Posterior cingulate gyrus (tissue), 11 donors: ENCODE data around the gene SRCIN1.

Source experiments
- DNase-seq, 10 donors: peaks; one replicate each; pipeline versions ENCODE4 v3.0.0 to v3.0.0-alpha.2; 2020 to 2021; ENCODE audit warnings: mixed read lengths in 3 of 10
- intact Hi-C: fragments of 100-400 bp; cut with DNase I; formaldehyde crosslinking; loops from one replicate; pipeline ENCODE4 v1.15.1; 2023

The SRCIN1 gene

DNA sequence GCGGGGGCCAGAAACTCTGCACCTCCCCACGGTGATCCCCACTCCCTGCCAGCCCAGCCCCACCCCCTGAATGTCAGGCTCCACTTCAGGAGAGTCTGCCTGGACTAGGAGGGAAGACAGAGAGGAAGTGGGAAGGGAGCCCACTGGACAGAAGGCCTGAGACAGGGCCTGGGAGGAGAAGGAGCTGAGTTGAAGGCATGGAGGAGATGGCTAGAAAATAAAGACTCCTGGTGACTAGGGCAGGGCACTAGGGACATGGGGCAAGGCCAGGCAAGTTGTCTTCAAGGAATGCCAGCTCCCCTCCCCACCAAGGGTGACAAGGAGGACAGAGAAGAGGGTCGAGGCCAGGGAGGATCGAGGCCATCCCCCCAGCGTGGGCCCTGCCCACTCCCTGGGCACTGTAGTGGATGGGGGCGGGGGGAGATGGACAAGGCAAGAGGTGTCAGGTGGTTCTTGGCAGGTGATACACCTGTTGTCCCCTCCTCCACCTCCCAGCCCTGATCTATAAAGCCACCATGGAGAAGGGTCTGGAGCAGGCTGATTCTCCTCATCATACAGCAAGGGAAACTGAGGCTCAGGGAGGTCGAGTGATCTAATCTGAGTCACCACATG is 19.7 kb downstream of the SRCIN1 start:
- no peak for DNase-seq
- intact Hi-C loops, result loop anchor here (10.0 kb wide), 1 partner anchor 91 kb away; no protein-coding TSS in a partner anchor

GRCh38 chr17:38585056-38585917 is 20.5 kb downstream of the SRCIN1 start:
- intact Hi-C loops, result loop anchor here (10.0 kb wide), 1 partner anchor 90 kb away; no protein-coding TSS in a partner anchor

DNA sequence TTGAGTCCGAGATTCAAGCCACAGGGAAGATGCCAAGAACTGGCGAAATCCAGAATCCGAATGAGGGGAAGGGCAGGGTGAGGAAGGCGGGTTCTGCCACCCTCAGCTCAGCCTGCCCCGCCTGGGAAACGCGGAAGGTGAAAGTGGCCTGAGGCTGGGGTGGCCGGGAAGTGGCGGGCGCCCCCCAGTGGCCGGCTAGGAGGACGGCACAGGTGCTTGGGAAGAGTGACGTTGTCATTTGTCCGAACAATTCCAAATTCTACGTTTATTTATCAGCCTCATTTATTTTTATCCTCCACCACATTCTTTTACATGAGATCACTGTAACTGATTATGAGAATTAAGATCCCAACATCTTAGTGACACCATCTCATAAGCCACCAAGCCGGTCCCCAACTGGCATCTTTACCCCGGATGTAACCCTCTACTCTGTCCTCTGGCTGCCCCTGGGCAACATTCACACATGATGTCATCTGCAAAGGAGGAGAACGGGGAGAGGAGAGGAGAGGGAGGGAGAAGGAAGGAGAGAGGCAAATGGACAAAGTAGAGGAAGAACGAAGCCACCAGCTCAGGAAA is 21.3 kb downstream of the SRCIN1 start:
- DNase-seq, result peak in 9 of 10 donors; percentile 61 to 96 (median 71)
- intact Hi-C loops, result loop anchor here (10.0 kb wide), 1 partner anchor 90 kb away; no protein-coding TSS in a partner anchor

More at GRCh38 chr17:38585056-38585917, 20.5 kb downstream of the SRCIN1 start:
- no peak for DNase-seq

DNA sequence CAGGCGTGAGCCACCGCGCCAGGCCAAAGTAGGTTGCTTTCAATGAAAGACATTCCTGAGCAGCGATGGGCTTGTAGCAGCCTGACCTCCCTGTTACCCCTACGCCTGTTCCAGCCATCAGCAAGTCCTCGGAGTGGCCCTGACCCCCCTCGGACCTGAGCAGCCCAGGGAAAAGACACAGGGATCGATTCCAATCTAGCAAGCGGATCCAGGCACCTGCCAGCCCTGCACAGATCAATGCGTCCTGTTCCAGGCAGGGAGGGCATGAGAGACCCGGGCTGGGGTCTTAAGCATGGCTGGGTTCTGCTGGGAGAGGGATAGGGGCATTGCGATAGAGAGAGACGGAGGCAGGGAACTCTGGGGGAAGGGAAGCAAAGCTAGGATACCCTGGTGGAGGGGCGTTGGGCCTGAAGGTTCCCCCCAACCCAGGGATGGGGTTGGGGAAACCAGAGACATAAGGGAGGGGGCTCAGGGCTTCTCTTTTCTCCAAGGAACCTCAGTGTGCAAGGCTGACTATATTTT is 21.9 kb downstream of the SRCIN1 start:
- intact Hi-C loops, result loop anchor here (10.0 kb wide), 1 partner anchor 89 kb away; no protein-coding TSS in a partner anchor
- no peak for DNase-seq

GRCh38 chr17:38583176-38583575 is 22.6 kb downstream of the SRCIN1 start:
- intact Hi-C loops, result loop anchor here (10.0 kb wide), 1 partner anchor 88 kb away; no protein-coding TSS in a partner anchor
- DNase-seq, result no peak

- DNase-seq, result no peak
- intact Hi-C loops, result loop anchor here (10.0 kb wide), 1 partner anchor 87 kb away; no protein-coding TSS in a partner anchor
Observed at GRCh38 chr17:38582069-38582468, 23.7 kb downstream of the SRCIN1 start.

- intact Hi-C loops, result loop anchor here (2.0 to 10.0 kb wide), 2 partner anchors 21 to 85 kb away; no protein-coding TSS in a partner anchor
- peak in 7 of 10 donors; percentile 52 to 95 (median 68) for DNase-seq
Observed at GRCh38 chr17:38579934-38580333, 25.8 kb downstream of the SRCIN1 start.

GRCh38 chr17:38579083-38579480 is 26.7 kb downstream of the SRCIN1 start:
- intact Hi-C loops, result no loop called here
- DNase-seq, result peak in 1 of 10 donors; percentile 87

DNA sequence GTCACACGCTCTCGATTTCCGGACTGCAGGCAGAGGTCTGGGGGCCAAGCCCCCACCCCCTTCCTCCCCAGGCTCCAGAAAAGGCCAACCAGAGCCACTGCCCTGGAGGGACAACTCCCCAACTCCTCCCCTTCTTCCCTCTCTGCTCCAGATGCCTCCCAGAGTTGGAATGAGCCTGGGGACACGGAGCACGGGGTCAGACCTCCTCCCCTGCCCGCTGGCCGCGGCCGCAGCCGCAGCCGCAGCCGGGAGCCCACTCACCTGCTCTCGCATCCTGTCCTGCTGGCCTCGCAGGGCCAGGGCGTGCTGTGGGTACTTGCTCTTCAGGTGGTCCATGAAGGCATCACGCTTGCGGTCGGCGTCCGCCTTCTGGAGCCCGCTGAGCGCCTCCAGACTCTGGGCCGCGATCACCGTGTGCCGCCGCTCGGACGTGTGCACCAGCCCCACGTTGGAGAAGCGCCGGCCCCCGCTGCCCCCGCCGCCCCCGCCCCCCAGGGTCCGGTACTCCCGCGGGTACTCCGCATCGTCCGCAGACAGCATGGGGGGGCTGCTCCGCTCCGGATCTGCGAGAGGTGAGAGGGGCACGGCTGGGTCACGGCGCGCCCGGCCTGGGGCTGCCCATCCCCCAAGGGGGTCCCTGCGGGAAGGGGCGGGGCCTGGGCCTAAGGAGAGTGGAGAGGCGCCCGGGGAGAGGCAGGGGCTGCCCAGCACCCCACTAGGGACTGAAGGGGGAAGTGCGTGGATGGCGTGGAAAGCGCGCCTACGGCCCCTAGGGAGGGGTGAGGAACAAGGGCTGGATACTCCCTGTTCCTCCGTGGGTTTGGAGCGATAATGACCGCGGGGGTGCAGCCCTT is 27.3 kb downstream of the SRCIN1 start:
- intact Hi-C loops, result no loop called here
- peak in 1 of 10 donors; percentile 61 for DNase-seq

- peak in 1 of 10 donors; percentile 51 for DNase-seq
- intact Hi-C loops, result no loop called here
Observed at GRCh38 chr17:38577645-38578173, 28.0 kb downstream of the SRCIN1 start.

DNA sequence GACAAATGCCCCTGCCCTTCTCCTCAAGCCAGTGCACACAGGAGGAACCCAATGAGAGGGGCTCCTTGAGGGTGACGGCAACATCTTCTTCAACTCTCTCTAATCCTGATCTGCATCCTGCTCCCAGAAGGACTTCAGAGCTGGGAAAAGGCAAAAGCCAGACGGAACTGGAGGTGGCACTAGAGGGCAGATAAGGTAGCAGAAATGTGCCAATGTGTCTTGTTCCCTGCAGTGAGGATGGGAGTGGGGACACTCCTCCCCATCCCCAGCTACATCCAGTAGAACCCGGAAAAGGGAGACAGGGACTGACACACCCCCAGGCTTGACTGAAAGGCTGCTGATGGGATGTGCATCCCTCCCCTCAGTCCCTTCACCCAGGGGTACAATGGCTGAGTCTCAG is 28.5 kb downstream of the SRCIN1 start:
- intact Hi-C loops, result no loop called here
- DNase-seq, result peak in 2 of 10 donors; percentile 8 to 75

- intact Hi-C loops, result no loop called here
- DNase-seq, result peak in 1 of 10 donors; percentile 72
Observed at GRCh38 chr17:38575781-38576180, 30.0 kb downstream of the SRCIN1 start.

- intact Hi-C loops, result no loop called here
- peak in 2 of 10 donors; percentile 68 to 77 for DNase-seq
Observed at GRCh38 chr17:38574712-38575111, 31.0 kb downstream of the SRCIN1 start.

GRCh38 chr17:38572669-38573365 is 32.9 kb downstream of the SRCIN1 start:
- intact Hi-C loops, result no loop called here
- peak in 9 of 10 donors; percentile 60 to 95 (median 73) for DNase-seq

DNA sequence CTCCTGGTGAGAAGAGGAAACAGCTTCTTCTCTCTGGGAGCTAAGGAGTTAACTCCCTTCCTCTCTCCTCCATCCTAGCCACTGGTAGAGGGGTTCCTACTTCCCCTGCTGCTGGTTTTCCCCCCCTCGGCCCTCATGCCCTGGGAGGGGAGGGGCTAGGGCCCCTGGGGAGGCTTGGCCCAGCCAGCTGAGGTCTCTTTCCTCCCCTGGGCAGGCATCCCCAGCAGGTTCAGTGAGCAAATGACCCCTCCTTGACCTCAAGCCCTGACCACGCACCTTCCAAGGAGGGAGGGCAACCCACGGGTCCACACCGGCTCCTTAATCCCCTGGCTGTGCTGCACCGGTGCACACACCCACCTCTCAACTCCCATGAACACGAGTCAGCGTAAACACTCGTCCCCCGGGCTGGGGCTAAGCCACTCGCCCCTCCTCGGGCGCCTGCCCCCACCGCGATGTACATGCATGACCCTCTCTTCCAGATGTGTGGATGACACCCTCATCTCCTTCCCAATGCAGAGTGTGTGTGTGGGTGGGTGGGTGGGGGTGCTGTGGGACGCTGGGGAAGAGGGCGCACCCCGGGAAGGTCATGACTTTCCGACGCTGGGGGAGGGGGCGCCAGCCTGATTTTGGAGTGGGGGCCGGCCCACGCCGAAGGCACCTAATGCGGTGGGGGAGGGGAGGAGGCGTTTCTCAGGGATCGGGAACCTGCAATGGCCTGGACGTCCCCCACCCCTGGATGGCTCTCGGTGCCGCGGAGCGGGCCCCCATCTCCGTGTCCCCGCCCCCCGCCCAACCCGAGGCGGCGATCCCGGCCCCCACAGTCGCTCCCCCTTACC is 33.7 kb downstream of the SRCIN1 start:
- intact Hi-C loops, result no loop called here
- peak in 1 of 10 donors; percentile 34 for DNase-seq

GRCh38 chr17:38569701-38570512 is 35.8 kb downstream of the SRCIN1 start:
- intact Hi-C loops, result no loop called here
- DNase-seq, result peak in 4 of 10 donors; percentile 47 to 92 (median 56)
